Fibroblast of lung (primary cell): Measurements from ENCODE around the gene CSF3R.

Experiments
- EZH2 ChIP-seq: IDR thresholded peaks from 2 replicates; pipeline ENCODE4 v1.5.1; 2012; ENCODE audit warnings: low read length, control low read depth, mild to moderate bottlenecking; ENCODE audit errors: missing control alignments
- TF ChIP-seq, protein P1 (sequence below), 2 donors: IDR thresholded peaks in 1 of 2; conservative IDR thresholded peaks in 1 of 2; 1 replicate in 1 of 2; 2 replicates in 1 of 2; pipeline ENCODE4 v1.5.1; 2011 to 2012; ENCODE audit warnings: low read length in 2 of 2, control low read depth in 1 of 2, inconsistent platforms in 1 of 2, low read depth in 1 of 2, mild to moderate bottlenecking in 1 of 2

DNA sequence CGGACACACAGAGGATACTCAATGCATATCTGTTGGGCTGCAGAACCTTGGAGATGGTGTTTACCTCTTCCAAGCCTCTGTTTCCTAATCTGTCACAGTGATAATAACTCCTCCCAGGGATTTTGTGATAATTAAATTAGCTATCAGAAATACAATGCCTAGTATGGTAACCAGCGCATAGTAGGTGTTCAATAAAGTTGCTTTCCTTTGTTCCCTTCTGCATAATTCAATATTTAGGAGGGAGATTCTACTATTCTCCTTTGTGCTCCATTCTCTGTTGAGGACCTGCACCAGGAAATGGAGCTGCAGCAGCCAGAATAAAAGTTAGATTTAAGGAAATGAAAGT is 3.4 kb upstream of the CSF3R start:
- no peak for TF ChIP-seq EZH2
- TF ChIP-seq, protein P1, sequence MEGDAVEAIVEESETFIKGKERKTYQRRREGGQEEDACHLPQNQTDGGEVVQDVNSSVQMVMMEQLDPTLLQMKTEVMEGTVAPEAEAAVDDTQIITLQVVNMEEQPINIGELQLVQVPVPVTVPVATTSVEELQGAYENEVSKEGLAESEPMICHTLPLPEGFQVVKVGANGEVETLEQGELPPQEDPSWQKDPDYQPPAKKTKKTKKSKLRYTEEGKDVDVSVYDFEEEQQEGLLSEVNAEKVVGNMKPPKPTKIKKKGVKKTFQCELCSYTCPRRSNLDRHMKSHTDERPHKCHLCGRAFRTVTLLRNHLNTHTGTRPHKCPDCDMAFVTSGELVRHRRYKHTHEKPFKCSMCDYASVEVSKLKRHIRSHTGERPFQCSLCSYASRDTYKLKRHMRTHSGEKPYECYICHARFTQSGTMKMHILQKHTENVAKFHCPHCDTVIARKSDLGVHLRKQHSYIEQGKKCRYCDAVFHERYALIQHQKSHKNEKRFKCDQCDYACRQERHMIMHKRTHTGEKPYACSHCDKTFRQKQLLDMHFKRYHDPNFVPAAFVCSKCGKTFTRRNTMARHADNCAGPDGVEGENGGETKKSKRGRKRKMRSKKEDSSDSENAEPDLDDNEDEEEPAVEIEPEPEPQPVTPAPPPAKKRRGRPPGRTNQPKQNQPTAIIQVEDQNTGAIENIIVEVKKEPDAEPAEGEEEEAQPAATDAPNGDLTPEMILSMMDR (conservative IDR thresholded peaks at IDR 0.05 in 1 of 2, IDR thresholded peaks at IDR 0.05 in 1 of 2; ENCODE audit: low read depth in 1 of 2, low read length in 2 of 2) = no peak
